Lower lobe of right lung (tissue), 2 donors: ENCODE measurements around the gene PLCL1. TPM values are rescaled to one million over a fixed set of nuclear protein-coding genes. Genes with fewer than 3 reads are reported as not detected.
A peak's percentile ranks its signal among the peaks of the same experiment; 100 is the strongest.

Source experiments
- ATAC-seq, 2 donors: fragments of 200-7000 bp; cut with Tn5 transposase; one replicate each; pipeline ENCODE4 v1.9.1; 2020 to 2022; ENCODE audit warnings: mild to moderate bottlenecking in 2 of 2, moderate library complexity in 2 of 2
- DNase-seq: peaks from one replicate; pipeline ENCODE4 v3.0.0-alpha.2; 2020
- H3K27ac ChIP-seq: fragments of 200-600 bp; one replicate; pipeline ENCODE4 v1.8.0; 2022
- H3K27me3 ChIP-seq: fragments of 200-600 bp; one replicate; pipeline ENCODE4 v1.8.0; 2022; ENCODE audit warnings: low read depth
- H3K36me3 ChIP-seq: fragments of 200-600 bp; one replicate; pipeline ENCODE4 v1.8.0; 2022; ENCODE audit warnings: mild to moderate bottlenecking
- H3K4me1 ChIP-seq: fragments of 200-600 bp; one replicate; pipeline ENCODE4 v1.8.0; 2022
- H3K4me3 ChIP-seq: fragments of 200-600 bp; one replicate; pipeline ENCODE4 v1.8.0; 2022; ENCODE audit warnings: mild to moderate bottlenecking
- H3K9me3 ChIP-seq: fragments of 200-600 bp; one replicate; pipeline ENCODE4 v1.8.0; 2022
- intact Hi-C: fragments of 100-400 bp; cut with DNase I; formaldehyde crosslinking; loops from one replicate; pipeline ENCODE4 v1.11.0; 2022
- total RNA-seq: library from RNA; stranded (reverse); fragmentation: NEBNext Ultra II Directional; extraction: Animal tissue kit (Norgen Biotek cat#: 25700); gene quantifications from one replicate; pipeline ENCODE4 v1.2.1, GENCODE V29; 2021
- TF ChIP-seq, protein P1 (sequence below): fragments of 200-600 bp; IDR thresholded peaks from one replicate; pipeline ENCODE4 v1.8.0; 2022; ENCODE audit warnings: antibody characterized with exemption, mild to moderate bottlenecking
- donor health status: DM: no; HTN: yes; CAD: no; lungs with severe emphysema.

Gene PLCL1
- total RNA-seq, 1 donor from 2014 or later: 6.3 TPM

DNA sequence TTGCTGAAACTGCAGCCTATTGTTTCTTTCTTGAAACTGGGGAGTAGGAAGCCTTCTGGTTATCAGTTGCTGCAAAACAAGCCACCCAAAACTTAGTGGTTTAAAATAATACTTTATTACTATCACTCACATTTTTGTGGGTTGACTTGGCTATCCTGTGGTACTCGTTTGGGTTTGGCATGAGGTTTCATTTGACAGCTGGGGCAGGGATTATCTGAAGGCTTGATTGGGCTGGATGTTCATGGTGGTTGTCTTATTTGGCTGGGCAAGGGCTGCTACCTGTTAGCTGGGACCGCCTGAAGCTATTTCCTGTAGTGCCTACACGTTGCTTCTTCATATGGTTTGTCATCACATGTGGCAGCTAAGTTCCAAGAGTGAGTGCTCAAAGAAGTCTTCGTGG, 122.3 kb downstream of the PLCL1 start:
- Histone ChIP-seq H3K4me3 (no peak overlapping the region), H3K9me3 (no peaks in the 10 kb centered on the region), H3K36me3 (no peaks in the 10 kb centered on the region), H3K4me1 (peaks cover 8% of the 10 kb centered on the region), H3K27me3 (no peaks in the 10 kb centered on the region), H3K27ac (no peak overlapping the region)
- no peak for ATAC-seq
- intact Hi-C loops: no loop called here
- no peak for DNase-seq
- TF ChIP-seq, protein P1, sequence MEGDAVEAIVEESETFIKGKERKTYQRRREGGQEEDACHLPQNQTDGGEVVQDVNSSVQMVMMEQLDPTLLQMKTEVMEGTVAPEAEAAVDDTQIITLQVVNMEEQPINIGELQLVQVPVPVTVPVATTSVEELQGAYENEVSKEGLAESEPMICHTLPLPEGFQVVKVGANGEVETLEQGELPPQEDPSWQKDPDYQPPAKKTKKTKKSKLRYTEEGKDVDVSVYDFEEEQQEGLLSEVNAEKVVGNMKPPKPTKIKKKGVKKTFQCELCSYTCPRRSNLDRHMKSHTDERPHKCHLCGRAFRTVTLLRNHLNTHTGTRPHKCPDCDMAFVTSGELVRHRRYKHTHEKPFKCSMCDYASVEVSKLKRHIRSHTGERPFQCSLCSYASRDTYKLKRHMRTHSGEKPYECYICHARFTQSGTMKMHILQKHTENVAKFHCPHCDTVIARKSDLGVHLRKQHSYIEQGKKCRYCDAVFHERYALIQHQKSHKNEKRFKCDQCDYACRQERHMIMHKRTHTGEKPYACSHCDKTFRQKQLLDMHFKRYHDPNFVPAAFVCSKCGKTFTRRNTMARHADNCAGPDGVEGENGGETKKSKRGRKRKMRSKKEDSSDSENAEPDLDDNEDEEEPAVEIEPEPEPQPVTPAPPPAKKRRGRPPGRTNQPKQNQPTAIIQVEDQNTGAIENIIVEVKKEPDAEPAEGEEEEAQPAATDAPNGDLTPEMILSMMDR: no peak

DNA sequence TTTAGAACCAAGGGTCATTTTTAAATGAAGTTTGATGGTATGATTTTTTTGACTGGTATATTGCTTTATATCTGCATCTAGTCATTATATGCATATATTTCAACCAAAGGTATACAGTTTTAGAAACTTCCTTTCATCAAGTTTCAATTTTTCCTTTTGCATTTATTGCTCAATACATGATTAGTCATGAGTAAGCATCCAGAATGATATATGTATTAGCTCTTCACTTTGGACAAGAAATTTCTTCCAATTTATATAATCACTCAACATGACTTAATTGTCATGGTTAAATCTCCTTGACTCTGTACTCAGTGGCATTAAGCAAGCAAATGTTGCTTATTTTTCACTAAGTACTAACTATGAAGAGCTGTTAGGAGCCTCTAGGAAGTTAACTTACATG, 123.6 kb downstream of the PLCL1 start:
- no peak for ATAC-seq
- DNase-seq: no peak
- H3K4me3 ChIP-seq: no peak overlapping the region
- H3K27ac ChIP-seq: no peak overlapping the region
- H3K9me3 ChIP-seq: no peaks in the 10 kb centered on the region
- no peaks in the 10 kb centered on the region for H3K36me3 ChIP-seq
- intact Hi-C loops: no loop called here
- H3K27me3 ChIP-seq: no peaks in the 10 kb centered on the region
- TF ChIP-seq, protein P1: no peak
- H3K4me1 ChIP-seq: peaks cover 8% of the 10 kb centered on the region

DNA sequence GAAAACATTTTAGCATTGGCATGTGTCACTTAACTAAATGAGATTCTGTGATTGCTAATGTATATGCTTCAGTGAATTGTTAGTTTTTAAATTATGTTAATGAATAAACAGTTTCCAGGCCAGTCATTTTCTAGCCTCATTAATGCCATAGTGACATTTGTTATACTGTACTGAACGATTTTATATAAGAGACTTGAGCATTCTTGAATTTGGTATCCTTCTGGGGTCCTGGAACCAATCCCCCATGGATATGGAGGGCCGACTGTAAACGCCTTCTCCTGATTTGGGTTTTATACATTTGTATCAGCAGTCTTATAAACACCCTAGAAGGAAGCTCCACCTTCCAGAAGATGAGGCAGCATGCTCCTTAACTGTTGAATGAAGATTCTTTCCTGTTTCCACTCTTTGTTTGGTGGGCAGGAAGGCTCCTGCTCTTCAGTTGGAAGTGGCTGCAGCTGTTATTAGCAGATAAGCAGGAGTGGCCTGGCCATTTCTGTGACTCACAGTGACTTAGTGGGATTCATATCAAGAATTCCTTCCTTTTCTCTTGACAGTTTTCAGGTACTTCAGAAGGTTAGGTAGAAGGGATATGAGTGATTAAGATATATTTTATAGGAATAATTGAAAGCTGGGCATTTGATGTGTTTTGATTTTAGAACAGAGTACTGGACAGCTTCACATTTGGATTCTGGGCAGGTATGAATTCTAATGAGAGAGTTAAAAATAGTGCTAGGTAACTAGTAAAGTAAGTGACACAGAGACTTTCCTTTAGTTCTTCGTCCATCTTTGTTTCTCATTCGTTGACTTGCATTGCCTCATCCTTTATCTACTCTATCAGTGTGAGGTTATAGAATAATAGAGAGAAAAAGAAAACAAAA, 124.9 kb downstream of the PLCL1 start:
- intact Hi-C loops: no loop called here
- Histone ChIP-seq H3K27ac (no peak overlapping the region), H3K4me3 (no peak overlapping the region), H3K27me3 (no peaks in the 10 kb centered on the region), H3K4me1 (peaks cover 8% of the 10 kb centered on the region), H3K36me3 (no peaks in the 10 kb centered on the region), H3K9me3 (no peaks in the 10 kb centered on the region)
- no peak for DNase-seq
- peak in 1 of 2 donors; percentile 39 for ATAC-seq
- TF ChIP-seq, protein P1: no peak

DNA sequence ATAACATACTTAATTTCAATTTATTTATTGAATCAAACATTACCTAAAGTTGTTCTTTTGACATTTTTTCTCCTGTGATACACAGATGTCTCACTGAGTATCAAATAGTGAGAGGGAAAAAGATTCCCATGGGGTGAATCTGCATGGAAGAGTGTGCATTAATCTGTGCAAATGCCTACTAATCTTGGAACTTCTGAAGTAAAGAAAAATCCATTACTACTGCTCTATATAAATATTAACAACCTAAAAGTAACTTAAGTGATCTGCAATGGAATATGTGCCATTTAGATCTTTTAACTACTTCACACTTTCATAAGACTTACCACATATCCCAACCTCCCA, 125.5 kb downstream of the PLCL1 start:
- Histone ChIP-seq H3K4me1 (peaks cover 8% of the 10 kb centered on the region), H3K4me3 (no peak overlapping the region), H3K9me3 (no peaks in the 10 kb centered on the region), H3K27ac (no peak overlapping the region), H3K36me3 (no peaks in the 10 kb centered on the region), H3K27me3 (no peaks in the 10 kb centered on the region)
- no peak for DNase-seq
- no peak for ATAC-seq
- intact Hi-C loops: no loop called here
- TF ChIP-seq, protein P1: no peak

DNA sequence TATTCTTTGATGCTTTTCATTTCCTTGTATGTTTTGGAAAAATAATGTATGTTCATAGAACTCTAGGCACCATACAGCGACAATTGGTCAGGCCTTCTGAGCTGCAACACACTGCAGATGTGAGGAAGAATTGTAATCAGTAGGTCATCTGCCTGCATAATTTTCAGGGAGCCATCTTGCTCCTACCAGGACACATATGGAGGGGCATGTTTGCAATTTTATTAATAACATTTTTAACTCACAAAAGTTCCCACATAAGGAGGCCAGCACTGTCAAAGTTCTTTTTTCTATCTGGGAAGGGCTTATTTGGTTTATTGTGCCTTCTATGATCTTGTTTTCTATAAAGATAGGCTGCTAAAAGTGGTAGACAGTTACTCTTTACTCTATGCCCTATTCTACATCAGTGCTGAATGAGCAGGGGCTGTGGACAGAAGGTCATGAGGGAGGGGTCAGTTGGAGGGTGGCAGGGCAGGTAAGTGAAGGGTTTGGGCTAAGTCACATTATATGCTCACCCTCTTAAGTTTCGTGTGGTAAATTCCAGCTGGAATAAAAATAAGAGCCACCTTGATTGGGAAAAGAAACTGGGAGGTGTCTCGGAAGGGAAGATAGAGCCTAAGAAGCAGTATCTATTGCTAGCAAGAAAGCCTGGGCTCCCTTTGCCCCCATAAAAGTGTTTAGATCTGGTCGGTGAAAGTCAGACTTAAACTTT, 126.3 kb downstream of the PLCL1 start:
- Histone ChIP-seq H3K27me3 (no peaks in the 10 kb centered on the region), H3K4me1 (peaks cover 8% of the 10 kb centered on the region), H3K36me3 (no peaks in the 10 kb centered on the region), H3K27ac (no peak overlapping the region), H3K9me3 (no peaks in the 10 kb centered on the region), H3K4me3 (no peak overlapping the region)
- ATAC-seq: no peak
- no peak for DNase-seq
- intact Hi-C loops: no loop called here
- TF ChIP-seq, protein P1: no peak
